ENCODE results near the gene SAPCD2.

DNA sequence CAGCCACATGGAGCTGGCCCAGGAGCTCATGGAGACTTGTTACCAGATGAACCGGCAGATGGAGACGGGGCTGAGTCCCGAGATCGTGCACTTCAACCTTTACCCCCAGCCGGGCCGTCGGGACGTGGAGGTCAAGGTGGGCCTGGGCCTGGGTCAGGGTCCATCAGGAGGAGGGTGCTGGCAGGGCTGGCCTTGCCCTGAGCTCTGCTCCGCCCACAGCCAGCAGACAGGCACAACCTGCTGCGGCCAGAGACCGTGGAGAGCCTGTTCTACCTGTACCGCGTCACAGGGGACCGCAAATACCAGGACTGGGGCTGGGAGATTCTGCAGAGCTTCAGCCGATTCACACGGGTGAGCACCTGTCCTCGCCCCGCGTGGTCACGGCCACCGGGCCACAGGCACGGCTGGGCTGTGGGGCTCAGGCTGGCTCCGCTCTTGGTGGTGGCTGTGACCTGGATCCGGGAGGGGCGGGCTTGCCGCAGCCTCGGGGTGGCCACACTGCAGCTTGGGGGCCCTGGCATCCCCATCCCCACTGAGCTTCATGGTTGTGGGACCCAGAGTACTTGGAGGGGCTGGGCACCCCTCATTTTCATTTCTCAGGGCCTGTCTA, 37.1 kb upstream of the SAPCD2 start:
- TF ChIP-seq, protein P1, sequence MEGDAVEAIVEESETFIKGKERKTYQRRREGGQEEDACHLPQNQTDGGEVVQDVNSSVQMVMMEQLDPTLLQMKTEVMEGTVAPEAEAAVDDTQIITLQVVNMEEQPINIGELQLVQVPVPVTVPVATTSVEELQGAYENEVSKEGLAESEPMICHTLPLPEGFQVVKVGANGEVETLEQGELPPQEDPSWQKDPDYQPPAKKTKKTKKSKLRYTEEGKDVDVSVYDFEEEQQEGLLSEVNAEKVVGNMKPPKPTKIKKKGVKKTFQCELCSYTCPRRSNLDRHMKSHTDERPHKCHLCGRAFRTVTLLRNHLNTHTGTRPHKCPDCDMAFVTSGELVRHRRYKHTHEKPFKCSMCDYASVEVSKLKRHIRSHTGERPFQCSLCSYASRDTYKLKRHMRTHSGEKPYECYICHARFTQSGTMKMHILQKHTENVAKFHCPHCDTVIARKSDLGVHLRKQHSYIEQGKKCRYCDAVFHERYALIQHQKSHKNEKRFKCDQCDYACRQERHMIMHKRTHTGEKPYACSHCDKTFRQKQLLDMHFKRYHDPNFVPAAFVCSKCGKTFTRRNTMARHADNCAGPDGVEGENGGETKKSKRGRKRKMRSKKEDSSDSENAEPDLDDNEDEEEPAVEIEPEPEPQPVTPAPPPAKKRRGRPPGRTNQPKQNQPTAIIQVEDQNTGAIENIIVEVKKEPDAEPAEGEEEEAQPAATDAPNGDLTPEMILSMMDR (optimal IDR thresholded peaks at IDR 0.05 in 1 of 3, IDR thresholded peaks at IDR 0.05 in 1 of 3, conservative IDR thresholded peaks at IDR 0.05 in 1 of 3; ENCODE audit: extremely low read depth in 1 of 3, insufficient read depth in 2 of 3, low read length in 3 of 3), result no peak
- TF ChIP-seq EZH2 (IDR thresholded peaks at IDR 0.05; ENCODE audit: low read length), result no peak
